Activated CD4-positive, alpha-beta T cell treated with anti-CD3 and anti-CD28 coated beads for 48 hours (primary cell): Measurements from ENCODE around the gene OR56B1.
"Not testable (repeated sequence)": the region's sequence is repeated elsewhere in the genome, so short reads cannot be mapped to it uniquely, and the experiment has no call there.

Experiments
- DNase-seq: peaks from one replicate; pipeline ENCODE4 v3.0.0-alpha.2; 2020

The OR56B1 gene

DNA sequence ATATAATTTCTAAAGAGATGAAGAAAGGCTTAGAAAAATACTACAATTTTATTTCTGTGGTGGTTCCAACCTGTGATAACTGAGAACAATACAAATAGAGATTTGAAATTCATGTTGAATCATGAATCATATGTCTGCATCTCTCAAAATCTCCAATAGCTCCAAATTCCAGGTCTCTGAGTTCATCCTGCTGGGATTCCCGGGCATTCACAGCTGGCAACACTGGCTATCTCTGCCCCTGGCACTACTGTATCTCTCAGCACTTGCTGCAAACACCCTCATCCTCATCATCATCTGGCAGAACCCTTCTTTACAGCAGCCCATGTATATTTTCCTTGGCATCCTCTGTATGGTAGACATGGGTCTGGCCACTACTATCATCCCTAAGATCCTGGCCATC, at the start of gene OR56B1:
TSS of gene OR56B1 (plus strand) at position 53 of the 400 bp plus-strand sequence. CDS start at position 122, 69 bp downstream.
- no peak for DNase-seq

DNA sequence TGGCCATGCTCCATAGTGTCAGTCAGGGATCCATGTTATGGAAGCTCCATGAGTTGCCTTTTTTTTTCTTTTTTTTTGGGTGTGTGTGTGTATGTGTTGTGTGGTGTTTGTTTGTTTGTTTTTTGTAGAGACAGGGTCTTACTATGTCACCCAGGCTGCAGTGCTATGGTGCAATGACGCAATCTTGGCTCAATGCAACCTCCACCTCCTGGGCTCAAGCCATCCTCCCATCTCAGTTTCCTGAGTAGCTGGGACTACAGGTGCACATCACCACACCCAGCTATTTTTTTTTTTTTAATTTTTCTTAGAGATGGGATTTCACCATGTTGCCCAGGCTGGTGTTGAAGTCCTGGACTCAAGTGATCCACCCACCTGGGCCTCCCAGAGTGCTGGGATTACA, 47.8 kb upstream of the OR56B1 start:
- DNase-seq = no peak

GRCh38 chr11:5689551-5689983, 46.7 kb upstream of the OR56B1 start, which contains the start of gene TRIM22:
Gene TRIM22 (plus strand): TSS chr11:5689790. CDS start chr11:5696233, 6,443 bp downstream.
- peak; percentile 64 for DNase-seq

GRCh38 chr11:5690216-5690615, 46.0 kb upstream of the OR56B1 start:
- DNase-seq = no peak

DNA sequence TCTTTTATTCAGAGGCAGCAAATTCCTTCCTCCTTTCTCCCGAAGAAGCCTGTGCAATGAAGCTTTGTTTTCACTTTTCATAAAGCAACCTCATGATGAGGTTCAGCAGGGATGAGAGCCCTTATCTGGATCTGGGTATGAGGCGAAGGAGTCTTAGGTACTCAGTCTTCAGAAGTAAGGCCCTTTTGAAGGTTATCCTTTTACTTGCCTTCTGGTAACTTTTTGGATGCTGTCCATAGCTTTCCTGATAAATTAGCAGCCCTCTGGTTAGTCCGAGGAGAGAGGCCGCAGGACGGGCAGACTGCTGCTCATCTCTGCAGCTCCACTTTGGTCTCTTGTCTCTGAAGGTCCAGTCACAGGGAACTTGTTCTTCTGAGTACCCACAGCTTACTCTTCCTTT, 45.5 kb upstream of the OR56B1 start:
- no peak for DNase-seq

- not testable (repeated sequence) for DNase-seq
Observed at GRCh38 chr11:5691238-5691963, 44.8 kb upstream of the OR56B1 start.

DNA sequence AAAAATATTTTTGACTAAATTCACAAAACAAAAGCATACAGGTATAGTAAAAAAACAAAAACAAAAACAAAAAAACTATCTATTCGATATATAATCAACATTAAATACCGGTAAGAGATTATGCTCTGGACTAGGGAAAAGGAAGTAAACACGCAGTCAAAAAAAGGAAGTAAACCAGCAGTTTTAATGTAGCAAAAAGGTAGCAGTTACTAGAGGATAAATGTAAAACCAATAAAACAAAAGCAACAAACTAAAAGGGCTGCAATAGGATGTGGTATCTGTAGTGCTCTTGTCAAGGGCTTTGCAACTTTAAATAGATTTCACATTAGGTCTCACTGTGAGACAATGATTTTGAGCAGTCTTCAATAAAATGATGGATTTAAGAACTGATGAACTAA, 44.3 kb upstream of the OR56B1 start:
- DNase-seq = no peak

- no peak for DNase-seq
Observed at GRCh38 chr11:5694642-5695041, 41.6 kb upstream of the OR56B1 start.

GRCh38 chr11:5695580-5695979, 40.7 kb upstream of the OR56B1 start:
- DNase-seq = no peak

DNA sequence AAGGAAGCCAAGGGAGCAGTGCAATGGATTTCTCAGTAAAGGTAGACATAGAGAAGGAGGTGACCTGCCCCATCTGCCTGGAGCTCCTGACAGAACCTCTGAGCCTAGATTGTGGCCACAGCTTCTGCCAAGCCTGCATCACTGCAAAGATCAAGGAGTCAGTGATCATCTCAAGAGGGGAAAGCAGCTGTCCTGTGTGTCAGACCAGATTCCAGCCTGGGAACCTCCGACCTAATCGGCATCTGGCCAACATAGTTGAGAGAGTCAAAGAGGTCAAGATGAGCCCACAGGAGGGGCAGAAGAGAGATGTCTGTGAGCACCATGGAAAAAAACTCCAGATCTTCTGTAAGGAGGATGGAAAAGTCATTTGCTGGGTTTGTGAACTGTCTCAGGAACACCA, 40.0 kb upstream of the OR56B1 start:
- no peak for DNase-seq

DNA sequence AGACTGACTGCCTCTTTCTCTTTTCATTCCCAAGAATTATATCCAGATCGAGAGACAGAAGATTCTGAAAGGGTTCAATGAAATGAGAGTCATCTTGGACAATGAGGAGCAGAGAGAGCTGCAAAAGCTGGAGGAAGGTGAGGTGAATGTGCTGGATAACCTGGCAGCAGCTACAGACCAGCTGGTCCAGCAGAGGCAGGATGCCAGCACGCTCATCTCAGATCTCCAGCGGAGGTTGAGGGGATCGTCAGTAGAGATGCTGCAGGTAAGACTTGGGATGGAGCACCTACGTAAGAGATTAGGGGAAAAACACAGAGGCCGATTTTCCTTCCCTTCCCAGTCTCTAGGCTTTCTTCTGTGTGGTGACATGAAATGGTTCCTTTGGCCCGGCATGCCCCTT, 38.0 kb upstream of the OR56B1 start:
- DNase-seq = no peak

- no peak for DNase-seq
Observed at GRCh38 chr11:5700421-5701054, 35.7 kb upstream of the OR56B1 start.

DNA sequence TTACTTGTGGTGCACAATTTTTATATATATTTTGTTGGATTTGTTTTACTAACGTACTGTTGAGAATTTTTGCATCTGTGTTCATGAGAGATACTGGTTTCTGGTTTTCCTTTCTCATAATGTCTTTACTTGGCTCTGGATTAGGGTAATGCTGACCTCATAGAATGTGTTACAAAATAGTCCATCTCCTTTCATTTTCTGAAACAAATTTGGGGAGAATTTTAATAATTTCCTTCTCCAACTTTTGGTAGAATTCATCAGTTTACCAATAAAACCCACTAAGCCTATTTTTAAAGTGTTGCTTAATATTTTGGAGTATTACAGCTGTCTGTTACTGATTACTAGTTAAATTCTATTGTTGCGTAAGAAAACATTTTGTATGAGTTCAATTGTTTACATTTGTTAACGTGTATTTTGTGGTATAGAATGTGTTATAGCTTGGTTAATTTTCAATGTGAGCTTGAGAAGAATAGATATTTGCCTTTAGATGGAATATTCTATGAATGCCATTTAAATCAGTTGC, 35.1 kb upstream of the OR56B1 start:
- no peak for DNase-seq

DNA sequence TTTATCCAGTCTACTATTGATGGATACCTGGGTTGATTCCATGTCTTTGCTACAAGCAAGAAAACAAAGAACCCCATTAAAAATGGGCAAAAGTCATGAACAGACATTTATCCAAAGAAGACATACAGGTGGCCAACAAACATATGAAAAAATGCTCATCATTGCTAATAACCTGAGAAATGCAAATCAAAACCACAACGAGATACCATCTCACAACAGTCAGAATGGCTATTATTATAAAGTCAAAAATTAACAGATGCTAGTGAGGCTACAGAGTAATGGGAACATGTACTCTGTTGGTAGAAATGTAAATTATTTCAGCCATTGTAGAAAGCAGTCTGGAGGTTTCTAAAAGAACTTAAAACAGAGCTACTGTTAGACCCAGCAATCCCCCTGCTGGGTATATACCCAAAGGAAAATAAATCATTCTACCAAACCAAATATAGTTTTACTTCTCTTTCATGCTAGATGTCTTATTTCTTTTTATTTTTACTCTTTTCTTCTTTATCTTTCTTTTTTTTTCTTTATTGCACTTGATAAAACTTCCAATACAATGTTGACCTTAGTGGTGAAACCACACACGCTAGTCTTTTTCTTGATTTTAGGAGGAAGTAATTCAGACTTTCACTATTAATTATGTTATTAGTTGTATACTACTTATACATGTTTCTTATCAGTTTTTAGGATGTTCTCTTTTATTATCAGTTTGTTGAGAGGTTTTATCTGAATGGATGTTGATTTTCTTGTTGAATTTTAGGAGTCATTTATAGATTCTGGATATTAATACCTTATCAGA, 32.3 kb upstream of the OR56B1 start:
- DNase-seq = no peak

DNA sequence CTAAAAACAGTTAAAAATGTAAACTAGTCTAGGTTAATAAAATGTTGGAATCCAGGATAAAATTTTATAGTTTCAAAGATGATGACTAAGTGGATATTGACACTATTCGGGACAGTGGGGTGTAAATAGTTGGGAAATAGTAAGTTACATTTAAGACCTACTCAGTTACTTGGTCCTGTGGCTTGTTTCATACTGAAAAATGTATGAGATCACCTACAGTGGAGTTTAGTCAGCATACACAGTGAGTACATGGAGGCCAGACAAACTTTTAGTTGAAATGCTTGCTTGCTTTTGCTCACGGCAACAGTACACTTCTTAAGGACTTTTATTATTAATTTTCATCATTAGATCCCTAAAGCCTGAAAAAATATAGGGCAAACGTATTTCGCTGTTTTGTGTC, 30.6 kb upstream of the OR56B1 start:
- DNase-seq = no peak

- DNase-seq = no peak
Observed at GRCh38 chr11:5712507-5712906, 23.7 kb upstream of the OR56B1 start.

DNA sequence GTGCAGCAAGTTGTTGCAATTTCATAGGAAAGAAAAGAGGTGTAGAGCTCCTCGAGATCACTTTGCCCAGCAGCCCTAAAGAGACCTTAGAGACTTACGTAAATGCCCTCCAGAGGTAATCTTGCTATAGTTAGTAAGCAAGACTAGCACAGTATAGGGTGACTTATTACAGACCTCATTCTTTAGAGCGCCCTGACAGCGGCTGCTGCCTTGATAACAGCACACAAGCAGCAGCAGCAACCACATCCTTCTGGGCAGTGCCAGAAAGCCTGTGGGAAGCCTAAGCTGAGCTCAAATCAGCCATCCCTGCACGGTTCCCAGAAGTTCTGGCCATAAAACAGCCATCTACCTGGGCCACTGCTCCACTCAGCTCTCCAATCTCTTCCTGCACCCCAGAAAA, 22.6 kb upstream of the OR56B1 start:
- no peak for DNase-seq

- not testable (repeated sequence) for DNase-seq
Observed at GRCh38 chr11:5716518-5716917, 19.7 kb upstream of the OR56B1 start.

DNA sequence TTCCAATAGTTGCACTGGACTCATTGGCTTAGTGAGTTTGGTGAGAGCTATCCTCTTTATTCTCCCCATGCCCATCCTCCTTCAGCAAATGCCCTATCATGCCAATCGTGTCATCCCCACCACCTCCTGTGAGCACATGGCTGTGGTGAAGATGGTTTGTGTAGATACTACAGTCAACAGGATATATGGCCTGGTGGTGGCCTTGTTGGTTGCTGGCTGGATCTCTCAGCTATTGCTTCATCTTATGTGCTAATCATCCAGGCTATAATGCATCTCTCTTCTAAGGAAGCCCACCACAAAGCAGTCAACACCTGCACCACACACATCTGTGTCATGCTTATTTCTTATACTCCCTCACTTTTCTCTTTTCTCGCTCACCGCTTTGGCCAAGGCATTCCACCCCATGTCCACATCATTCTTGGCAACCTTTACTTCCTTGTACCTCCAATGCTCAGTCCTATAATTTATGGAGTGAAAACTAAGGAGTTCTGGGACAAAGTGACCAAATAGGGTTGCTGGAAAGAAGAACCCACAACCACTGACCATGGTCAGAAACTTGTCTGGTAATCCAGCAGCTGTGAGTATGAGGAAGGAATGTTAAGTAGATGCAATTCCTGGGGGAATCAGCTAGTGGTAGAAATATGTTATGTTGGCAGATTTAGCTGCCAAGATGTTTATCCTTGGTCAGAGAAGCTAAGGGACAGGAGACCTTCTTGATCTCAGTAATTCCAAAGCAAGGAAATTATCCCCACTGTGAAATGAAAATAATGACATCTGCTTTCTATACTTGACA, 16.3 kb upstream of the OR56B1 start:
- no peak for DNase-seq

DNA sequence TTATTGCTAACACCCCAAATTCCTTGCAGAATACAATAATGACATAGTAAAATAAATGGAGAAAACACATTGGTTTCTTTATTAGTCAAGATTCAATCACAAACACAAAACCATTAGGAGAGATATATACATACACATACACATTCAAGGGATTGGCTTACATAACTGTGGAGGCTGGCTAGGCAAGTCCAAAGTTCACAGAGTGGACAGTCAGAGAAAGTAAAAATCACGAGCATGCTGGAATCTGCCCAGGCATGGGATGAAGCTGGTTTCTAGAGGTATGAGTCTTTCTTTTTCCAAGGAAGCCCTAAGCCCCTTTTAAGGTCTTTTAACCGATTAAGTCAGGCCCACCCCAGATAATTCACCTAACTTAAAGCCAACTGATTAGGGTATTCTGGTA, 13.6 kb upstream of the OR56B1 start:
- DNase-seq = no peak

- DNase-seq = no peak
Observed at GRCh38 chr11:5726351-5726750, 9.9 kb upstream of the OR56B1 start.

GRCh38 chr11:5727691-5728090, 8.6 kb upstream of the OR56B1 start:
- no peak for DNase-seq

DNA sequence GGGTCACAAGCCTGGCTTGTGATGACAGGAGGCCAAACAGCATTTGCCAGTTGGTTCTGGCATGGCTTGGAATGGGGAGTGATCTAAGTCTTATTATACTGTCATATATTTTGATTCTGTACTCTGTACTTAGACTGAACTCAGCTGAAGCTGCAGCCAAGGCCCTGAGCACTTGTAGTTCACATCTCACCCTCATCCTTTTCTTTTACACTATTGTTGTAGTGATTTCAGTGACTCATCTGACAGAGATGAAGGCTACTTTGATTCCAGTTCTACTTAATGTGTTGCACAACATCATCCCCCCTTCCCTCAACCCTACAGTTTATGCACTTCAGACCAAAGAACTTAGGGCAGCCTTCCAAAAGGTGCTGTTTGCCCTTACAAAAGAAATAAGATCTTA, 843 bp downstream of the OR56B1 start:
- no peak for DNase-seq
